ENCODE results near the gene SLC43A1. TPM values are rescaled to one million over a fixed set of nuclear protein-coding genes. Genes with fewer than 3 reads are reported as not detected.

The SLC43A1 gene
- total and polyA plus RNA-seq, 7 donors, result 0.92 to 32.4 (median 19.1) TPM

GRCh38 chr11:57475671-57476046, 39.8 kb downstream of the SLC43A1 start:
- no peak for DNase-seq
- peaks cover 0 to 16% (median 15%) of the 10 kb centered on the region in 4 donors for H3K4me1 ChIP-seq
- no peak overlapping the region for H3K27ac ChIP-seq
- H3K9me3 ChIP-seq, result no peaks in the 10 kb centered on the region
- H3K4me3 ChIP-seq, result peak overlapping the region in 2 of 4 donors; percentile 56 to 57
- WGBS, 2 donors, result 69 to 76% methylated on average over 5 of the region's 5 CpGs
- intact Hi-C loops (cut with DNase I), result loop anchor here (2.0 kb wide), 1 partner anchor 17 kb away; no protein-coding TSS in a partner anchor
- no peak for TF ChIP-seq POLR2A (IDR thresholded peaks at IDR 0.05)
- TF ChIP-seq EP300 (IDR thresholded peaks at IDR 0.05), result no peak
- TF ChIP-seq CTCF (IDR thresholded peaks at IDR 0.05), result no peak
- no peaks in the 10 kb centered on the region for H3K36me3 ChIP-seq
- H3K27me3 ChIP-seq, result peaks cover 0 to 48% (median 27%) of the 10 kb centered on the region in 3 donors

GRCh38 chr11:57475191-57475590, 40.3 kb downstream of the SLC43A1 start:
- no peak overlapping the region for H3K4me3 ChIP-seq
- WGBS, 2 donors, result 59 to 71% methylated on average over 1 of the region's 1 CpG
- H3K9me3 ChIP-seq, result no peaks in the 10 kb centered on the region
- no peaks in the 10 kb centered on the region for H3K36me3 ChIP-seq
- H3K27ac ChIP-seq, result no peak overlapping the region
- intact Hi-C loops (cut with DNase I), result no loop called here
- peaks cover 0 to 16% (median 15%) of the 10 kb centered on the region in 4 donors for H3K4me1 ChIP-seq
- no peak for TF ChIP-seq POLR2A (IDR thresholded peaks at IDR 0.05)
- no peak for TF ChIP-seq POLR2AphosphoS5 (IDR thresholded peaks at IDR 0.05)
- no peak for TF ChIP-seq CTCF (IDR thresholded peaks at IDR 0.05)
- no peak for TF ChIP-seq EP300 (IDR thresholded peaks at IDR 0.05)
- DNase-seq, result no peak
- H3K27me3 ChIP-seq, result peaks cover 0 to 48% (median 27%) of the 10 kb centered on the region in 3 donors

DNA sequence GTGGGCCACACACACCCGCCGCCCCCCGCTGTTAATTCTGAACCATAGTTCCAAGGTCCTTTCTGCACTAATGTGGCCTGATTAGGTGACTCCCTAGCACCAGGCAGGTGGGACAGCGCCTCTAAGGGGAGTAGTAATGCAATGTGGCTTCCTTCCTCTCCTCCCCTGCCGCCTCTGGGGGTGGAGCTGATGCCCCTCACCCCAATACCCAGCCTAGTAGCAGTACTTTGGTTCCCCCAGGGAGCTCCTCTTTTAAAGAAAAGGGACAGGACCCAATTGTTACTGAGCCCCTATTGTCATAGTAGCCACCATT, 40.7 kb downstream of the SLC43A1 start:
- WGBS, 2 donors, result 72 to 74% methylated on average over 5 of the region's 5 CpGs
- H3K4me3 ChIP-seq, result no peak overlapping the region
- TF ChIP-seq CTCF (IDR thresholded peaks at IDR 0.05) (no peak), POLR2AphosphoS5 (IDR thresholded peaks at IDR 0.05) (no peak), POLR2A (IDR thresholded peaks at IDR 0.05) (no peak), EP300 (IDR thresholded peaks at IDR 0.05) (no peak)
- intact Hi-C loops (cut with DNase I), result no loop called here
- H3K4me1 ChIP-seq, result peaks cover 0 to 16% (median 15%) of the 10 kb centered on the region in 4 donors
- no peak for DNase-seq
- peaks cover 0 to 48% (median 27%) of the 10 kb centered on the region in 3 donors for H3K27me3 ChIP-seq
- no peaks in the 10 kb centered on the region for H3K36me3 ChIP-seq
- no peaks in the 10 kb centered on the region for H3K9me3 ChIP-seq
- no peak overlapping the region for H3K27ac ChIP-seq

DNA sequence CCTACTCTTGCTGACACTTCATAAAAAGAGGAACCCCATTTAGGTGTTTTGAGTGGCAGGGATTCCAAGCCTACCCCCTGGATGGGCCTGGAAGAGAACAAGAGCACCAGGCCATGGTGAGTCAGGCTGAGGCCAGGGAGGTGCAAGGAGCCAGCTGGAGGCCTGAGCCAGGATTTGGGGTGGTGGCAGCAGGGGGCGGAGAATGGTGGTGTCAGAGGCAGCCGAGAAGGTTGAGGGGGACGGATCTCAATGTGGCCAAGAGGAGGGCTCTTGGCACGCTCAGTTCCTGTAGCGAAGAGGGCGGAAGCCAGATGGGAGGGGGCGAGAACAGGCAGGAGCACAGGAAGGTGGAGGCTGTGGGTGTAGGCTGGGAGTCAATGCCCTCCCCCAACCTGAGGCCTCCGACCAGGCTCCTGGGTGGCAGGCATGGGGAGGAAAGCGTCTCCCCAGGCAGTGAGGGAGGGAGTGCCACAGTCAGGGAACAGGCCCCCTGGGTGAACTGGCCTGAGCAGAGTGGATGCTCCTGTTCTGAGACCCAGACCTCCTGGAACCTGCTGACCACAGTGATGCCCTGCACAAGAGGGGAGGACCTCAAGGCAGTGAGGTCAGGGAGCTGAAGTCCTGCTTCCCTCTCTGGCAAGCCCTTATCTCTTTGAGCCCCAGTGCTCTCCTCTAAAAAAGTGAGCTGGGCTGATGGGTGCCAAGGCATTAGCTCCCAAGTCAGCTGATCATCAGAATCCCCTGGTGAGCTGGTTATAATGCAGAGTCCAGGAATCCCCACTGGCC, 41.3 kb downstream of the SLC43A1 start:
- intact Hi-C loops (cut with DNase I), result no loop called here
- no peak overlapping the region for H3K27ac ChIP-seq
- DNase-seq, result no peak
- 48 to 81% methylated on average over 9 of the region's 9 CpGs for WGBS, 2 donors
- H3K36me3 ChIP-seq, result no peaks in the 10 kb centered on the region
- TF ChIP-seq POLR2AphosphoS5 (IDR thresholded peaks at IDR 0.05) (no peak), POLR2A (IDR thresholded peaks at IDR 0.05) (no peak), CTCF (IDR thresholded peaks at IDR 0.05) (no peak), EP300 (IDR thresholded peaks at IDR 0.05) (no peak)
- H3K4me3 ChIP-seq, result no peak overlapping the region
- H3K9me3 ChIP-seq, result no peaks in the 10 kb centered on the region
- H3K4me1 ChIP-seq, result peaks cover 0 to 16% (median 15%) of the 10 kb centered on the region in 4 donors
- peaks cover 0 to 48% (median 27%) of the 10 kb centered on the region in 3 donors for H3K27me3 ChIP-seq

Data from sigmoid colon (tissue), 7 donors.